HL-60 (cell line): ENCODE measurements around the gene TMEM63B.

ENCODE experiments used
- POLR2AphosphoS5 ChIP-seq: IDR thresholded peaks from 2 replicates; pipeline ENCODE4 v1.6.1; 2012; ENCODE audit warnings: low read depth
- TF ChIP-seq, protein P1 (sequence below): IDR thresholded peaks from one replicate; pipeline ENCODE4 v1.5.1; 2011; ENCODE audit warnings: low read length, control low read depth, inconsistent platforms; ENCODE audit not compliant: insufficient read depth

- TF ChIP-seq, protein P1, sequence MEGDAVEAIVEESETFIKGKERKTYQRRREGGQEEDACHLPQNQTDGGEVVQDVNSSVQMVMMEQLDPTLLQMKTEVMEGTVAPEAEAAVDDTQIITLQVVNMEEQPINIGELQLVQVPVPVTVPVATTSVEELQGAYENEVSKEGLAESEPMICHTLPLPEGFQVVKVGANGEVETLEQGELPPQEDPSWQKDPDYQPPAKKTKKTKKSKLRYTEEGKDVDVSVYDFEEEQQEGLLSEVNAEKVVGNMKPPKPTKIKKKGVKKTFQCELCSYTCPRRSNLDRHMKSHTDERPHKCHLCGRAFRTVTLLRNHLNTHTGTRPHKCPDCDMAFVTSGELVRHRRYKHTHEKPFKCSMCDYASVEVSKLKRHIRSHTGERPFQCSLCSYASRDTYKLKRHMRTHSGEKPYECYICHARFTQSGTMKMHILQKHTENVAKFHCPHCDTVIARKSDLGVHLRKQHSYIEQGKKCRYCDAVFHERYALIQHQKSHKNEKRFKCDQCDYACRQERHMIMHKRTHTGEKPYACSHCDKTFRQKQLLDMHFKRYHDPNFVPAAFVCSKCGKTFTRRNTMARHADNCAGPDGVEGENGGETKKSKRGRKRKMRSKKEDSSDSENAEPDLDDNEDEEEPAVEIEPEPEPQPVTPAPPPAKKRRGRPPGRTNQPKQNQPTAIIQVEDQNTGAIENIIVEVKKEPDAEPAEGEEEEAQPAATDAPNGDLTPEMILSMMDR = no peak
- no peak for TF ChIP-seq POLR2AphosphoS5
Observed at GRCh38 chr6:44169886-44170570, 42.7 kb downstream of the TMEM63B start.
